Non-pigmented ciliary epithelial cell (primary cell): Measurements from ENCODE around the gene REX1BD.
"Not testable (repeated sequence)": the region's sequence is repeated elsewhere in the genome, so short reads cannot be mapped to it uniquely, and the experiment has no call there.

ENCODE experiments used
- DNase-seq: peaks from one replicate; pipeline ENCODE4 v3.0.0-alpha.2; 2010; ENCODE audit warnings: low read depth

Gene REX1BD

DNA sequence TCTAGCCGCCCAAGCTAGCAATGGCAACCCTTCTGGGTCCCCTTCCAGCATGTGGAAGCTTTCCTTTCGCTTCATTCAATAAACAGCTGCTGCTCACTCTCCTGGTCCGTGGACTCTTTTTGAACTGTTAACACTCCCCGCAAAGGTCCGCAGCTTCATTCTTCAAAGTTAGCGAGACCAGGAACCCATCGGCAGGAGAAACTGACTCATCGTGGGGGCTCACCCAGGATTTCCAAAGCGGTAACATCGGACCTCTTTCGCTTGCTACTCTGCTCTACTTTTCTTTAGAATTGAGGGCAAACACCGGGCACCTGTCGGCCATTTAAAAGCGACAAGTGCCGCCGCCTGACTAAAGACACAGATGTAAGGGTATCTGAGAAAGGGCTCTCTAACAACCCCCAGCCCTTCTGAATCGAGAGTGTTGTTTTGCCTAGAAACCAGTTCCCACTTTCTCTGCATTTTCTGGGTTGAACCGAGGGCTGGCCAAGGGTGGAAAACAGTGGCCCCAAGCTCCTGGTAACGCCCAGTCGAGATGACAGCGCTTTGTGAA is 11.2 kb upstream of the REX1BD start:
- no peak for DNase-seq

DNA sequence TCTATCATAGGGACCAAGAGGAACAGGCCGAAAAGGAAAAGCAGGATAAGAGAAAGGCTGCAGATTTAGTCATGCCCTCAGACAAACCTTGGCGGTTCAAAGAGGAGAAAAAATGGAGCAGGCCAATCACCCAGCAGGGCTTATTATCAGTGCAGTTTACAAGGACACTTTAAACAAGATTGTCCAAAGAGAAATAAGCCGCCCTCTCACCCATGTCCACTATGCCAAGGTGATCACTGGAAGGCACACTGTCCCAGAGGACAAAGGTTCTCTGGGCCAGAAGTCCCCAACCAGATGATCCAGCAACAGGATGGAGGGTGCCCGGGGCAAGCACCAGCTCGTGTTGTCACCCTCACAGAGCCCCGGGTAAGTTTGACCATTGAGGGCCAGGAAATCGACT is 8.3 kb upstream of the REX1BD start:
- no peak for DNase-seq

DNA sequence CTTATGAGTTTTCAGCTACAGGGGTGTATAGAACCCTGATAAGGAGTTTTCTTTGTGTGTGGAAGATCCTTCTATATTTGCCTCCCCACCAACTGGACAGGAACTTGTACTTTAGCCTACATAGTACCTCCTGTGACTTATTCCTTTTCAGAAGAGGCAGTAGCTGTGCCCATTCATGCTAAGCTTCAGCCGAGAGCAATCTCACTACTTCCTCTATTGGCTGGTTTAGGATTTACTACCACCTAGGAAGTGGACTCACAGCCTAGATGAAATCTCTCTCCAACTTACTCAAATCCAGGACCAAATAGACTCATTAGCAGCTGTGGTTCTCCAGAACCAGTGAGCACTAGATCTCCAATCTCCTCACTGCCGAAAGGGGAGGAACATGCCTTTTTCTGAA is 2.3 kb upstream of the REX1BD start:
- DNase-seq: no peak

DNA sequence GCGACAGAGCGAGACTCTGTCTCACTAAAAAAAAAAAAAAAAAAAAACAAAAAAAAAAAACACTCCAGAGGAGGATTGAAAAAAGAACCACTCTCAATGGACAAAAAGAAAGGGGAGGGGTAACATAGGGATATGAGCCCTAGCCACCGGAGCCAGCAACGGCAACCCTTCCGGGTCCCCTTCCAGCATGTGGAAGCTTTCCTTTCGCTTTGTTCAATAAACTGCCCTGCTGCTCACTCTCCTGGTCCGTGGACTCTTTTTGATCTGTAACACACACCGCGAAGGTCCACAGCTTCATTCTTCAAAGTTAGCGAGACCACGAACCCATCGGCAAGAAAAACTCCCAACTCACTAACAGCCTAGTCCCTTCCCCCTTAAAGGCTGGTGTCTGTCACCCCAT is 1.0 kb upstream of the REX1BD start:
- no peak for DNase-seq

DNA sequence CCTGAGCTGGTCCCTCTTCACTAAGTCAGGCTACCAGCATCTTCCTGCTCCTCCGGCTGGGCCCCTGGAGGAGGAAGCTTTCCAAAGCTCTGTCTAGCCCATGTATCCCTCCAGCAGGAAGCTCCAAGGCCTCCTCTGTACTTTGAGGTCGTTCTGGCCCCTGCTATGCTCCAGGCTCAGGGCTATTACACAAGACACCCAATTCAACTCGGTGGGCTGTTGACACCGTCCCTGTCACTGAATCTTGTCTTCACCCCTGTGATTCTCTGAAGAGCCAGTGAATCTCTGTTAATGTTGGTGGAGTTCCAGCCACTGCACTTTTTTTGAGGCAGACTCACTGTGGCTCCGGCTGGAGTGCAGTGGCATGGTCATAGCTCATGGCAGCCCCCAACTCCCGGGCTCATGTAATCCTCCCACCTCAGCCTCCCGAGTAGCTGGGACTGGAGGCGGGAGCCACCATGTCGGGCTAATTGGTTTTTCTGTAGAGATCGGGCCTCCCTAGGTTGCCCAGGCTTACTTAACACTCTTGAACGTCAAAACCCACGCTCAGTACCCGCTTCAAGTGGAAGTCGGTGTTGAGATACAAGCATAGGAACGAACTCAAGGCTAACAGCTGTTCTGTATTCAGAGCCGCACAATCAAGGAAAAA is 512 bp upstream of the REX1BD start:
- no peak for DNase-seq

DNA sequence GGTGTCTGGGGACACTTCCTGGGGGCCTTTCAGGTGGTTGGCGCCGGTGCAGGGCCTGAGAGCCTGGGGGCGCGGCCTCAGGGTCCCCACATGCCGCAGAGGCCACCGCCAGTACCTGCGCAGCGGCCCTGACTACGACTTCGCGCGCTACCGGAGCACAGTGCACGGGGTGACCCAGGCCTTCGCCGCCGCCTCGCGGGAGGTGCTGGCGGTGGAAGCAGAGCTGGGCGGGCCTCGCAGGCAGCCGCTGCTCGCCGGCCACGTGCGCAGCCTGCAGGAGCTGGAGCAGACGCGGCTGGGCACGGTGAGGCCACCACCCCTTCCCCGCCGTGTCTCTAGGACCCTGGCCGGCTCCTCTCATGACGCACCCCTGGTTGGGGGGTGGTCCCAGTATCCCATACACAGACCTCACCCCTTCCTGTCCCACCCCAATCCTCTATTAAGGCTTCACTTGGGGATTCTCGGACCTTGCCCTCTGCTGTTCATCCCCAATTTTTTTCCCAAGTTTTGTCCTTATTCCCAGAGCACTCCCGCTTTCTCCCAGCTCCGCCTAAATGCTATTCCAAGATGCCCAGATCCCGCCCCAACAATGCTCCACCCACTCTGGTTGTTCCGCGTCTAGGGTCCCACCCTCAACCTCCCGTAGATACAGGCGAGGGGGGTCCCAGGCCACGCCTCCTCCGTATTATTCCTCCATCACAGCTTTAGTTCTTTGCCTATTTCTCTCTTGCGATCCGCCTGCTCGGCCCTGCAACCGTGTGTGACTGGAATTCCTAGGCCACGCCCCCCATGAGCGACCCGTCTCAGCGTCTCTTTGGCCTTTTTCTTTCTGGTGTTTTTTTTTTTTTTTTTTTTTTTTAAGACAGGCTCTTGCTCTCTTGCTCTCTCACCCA is 1.0 kb downstream of the REX1BD start:
- DNase-seq: no peak

DNA sequence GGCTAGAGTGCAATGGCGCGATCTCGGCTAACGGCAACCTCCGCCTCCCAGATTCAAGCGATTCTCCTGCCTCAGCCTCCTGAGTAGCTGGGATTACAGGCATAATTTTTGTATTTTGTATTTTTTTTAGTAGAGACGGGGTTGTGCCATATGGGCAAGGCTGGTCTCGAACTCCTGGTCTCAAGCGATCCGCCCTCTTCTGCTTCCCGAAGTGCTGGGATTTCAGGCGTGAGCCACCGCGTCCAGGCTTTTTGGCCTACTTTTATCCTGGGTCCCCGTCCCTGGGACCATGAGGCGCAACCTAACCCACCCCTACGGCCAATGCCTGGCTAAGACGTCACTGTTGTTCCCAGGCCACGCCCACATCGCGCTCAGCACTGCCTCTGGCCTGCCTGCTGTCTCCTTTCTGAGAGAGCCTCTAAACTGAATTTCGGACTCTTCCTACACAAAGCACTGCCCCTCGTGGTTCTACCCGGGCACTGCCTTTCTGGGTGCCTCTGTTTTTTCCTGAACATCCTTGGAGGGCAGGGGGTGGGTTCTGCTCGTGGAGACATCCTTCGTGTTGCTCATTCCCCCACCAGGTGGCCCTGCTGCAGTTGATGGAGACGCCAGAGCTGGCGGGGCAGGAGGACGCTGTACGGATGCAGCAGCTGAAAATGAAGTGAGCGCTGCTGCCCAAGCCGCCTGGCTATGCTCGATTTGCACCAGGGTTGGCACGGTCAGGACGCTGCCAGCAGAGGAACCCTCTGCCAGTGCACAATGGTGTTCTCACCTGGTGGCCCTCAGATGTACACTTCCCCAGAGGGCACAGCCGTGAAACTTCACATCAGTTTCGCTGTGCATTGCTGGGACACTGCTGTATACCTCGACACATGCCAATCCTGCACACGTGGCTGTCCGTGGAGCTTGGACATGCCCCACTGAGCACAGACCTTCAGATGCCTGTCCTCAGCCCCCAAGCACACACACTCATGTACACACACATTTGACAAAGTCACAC is 2.0 kb downstream of the REX1BD start:
- DNase-seq: peak; percentile 31

DNA sequence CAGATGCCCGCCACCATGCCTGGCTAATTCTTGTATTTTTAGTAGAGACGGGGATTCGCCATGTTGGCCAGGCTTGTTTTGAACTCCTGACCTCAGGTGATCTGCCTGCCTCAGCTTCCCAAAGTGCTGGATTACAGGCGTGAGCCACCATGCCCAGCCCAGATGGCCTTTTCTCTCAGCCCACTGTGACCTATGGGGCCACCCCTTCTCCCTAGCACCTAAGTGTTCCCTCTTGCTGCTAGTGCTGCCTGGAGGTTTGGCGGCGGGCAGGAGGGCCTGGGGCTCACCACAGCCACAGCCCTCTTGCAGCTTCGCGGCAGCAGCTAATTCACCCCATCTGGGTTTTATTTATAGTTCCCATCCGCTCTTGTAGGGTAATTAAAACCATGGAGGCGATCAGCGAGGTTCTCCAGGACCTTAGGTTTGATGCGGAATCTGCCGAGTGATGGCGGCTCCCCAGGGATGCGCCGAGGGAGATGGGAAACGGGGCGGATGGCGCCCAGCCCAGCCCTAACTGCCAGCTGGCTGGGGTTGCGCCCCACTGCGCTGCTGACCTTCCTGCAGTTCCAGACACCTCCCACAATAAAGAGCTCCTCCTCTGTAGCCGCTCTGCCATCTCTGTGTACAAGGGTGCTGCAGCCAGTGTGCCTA is 3.3 kb downstream of the REX1BD start:
- DNase-seq: no peak

DNA sequence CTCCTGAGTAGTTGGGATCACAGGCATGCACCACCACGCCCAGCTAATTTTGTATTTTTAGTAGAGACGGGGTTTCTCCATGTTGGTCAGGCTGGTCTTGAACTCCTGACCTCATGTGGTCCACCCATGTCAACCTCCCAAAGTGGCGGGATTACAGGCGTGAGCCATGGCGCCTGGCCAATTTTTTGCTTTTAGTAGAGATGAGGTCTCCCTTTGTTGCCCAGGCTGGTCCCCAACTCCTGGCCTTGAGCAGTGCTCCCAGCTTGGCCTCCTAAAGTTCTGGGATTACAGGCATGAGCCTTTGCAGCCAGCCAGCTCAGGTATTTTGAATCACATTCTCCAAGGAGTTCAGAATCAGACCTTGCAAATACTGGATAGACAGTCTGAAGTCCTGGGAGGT is 4.1 kb downstream of the REX1BD start:
- DNase-seq: not testable (repeated sequence)

DNA sequence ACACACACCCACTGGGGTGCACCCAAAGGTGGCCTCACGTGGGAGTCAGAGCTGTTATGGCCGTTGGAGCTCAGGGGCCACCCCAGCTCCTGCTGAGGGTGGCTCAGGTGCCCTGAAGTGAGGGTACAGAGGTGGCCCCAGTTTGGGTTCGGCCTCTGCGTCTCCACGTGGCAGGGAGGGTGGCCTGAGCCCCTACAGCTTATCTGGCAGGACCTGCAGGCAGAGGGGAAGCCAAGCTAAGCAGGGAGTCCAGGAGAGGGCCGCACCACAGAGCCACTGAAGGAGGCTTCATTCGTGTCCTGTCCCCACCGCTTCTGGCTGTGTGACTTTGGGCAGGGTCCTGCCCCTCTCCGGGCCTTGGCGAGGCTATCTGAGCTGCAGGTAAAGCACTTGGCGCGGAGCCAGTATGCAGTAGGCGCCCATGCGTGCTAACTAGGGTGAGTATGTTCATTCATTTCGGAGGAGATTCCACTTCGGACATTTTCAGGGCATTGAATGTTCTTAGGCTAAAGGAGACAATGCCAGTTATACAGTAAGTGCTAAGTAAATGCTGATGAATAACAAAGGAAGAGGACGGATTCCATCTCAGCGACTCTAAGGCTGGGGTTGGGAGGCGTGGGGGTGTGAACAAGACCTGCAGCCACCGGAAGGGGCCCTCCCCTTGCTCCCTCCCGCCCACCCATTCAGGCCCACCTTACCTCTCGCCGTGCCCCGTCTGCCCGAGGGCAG is 4.9 kb downstream of the REX1BD start:
- DNase-seq: no peak

DNA sequence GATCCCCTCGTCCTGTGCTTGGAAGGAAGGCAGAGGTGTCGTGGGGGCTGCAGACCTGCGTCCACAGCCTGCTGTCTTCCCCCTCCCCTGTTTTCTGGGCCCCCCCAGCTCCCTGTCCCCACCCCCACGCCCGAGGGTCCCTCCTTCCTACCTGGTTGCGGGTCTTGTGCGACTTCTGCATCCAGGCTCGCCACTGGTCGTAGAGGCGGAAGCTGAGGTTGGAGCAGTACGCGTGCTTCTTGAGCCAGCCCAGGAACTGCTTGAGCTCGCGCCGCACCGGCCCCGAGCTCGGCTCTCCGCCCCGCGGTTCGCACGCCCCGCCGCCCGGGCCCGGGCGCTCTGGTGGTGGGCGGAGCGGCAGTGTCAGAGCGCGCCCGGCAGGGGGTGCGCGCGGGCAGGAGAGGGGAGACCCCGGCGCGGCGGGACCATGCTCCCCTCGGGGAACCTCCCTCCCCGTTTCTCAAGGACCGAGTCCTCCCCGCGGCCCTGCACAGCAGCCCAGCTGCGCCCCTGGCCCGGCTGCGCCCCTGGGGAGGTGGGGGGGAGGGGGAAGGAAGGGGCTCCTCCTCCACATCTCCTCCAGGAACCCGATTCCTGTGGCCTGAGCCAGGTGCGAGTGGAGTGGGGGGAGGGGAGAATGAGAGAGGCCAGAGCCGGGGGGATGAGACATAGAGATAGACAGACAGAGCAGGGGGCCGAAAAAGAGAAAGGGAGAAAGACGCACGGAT is 5.7 kb downstream of the REX1BD start:
- DNase-seq: no peak

DNA sequence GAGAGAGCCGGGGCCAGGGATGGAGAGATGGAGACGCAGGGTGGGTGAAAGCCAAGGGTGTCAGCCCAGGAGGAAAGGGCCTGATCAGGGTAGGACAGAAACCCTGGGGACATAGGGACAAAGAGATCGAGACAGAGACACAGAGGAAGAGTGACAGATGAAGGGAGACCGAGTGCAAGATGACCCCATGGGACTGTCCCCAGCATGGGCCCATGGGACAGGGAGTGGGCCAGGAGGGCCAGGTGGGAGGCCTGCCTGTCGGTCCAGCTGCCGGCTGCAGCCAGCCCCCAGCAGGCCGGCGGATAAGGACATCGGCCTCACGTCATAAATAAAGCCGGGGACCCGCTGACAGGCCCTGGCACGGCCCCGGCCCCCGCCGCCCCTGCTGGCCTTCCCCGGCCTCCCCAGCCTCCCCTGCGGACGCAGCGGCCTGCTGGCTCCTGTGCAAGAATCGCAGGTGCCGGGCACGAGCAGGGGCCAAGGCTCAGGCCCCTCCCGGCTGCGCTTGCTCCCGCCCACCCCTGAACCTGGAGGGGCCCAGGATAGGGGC is 6.3 kb downstream of the REX1BD start:
- no peak for DNase-seq

DNA sequence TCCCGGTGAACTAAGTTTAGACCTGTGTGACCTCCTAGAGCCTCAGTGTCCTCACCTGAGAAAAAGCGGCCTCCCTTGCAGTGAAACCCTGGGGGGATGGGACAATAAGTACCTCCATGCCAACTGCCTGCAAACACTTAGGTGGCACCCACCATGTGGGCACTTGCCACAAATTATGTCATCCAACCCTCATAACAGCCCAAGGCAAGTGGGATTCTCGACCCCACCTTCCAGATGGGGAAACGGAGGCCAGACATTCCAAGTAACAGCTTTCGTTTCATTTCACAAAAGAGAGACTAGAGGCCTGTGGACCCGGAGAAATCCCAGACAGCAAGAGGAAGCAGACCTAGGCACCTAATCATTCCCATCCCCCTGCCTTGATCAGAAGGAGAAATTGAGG is 6.9 kb downstream of the REX1BD start:
- DNase-seq: no peak

DNA sequence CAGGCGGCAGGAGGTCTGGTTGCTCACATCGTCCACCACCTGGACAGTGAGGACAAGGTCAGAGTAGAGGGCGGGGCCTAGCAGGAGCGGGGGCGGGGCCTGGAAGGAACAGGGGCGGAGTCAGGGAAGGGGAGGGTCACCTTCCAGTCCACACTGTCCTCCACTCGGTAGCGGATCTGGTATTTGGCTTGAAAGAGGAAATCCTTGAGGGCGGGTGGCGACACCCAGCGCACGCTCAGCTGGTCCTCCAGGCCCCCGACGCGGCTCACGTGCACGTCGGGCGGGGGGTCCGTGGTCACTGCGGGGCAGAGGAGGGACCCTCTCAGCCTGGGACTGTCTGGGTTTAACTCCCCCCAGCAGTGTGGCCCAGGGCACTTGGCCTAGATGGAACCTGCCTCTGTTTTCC is 8.2 kb downstream of the REX1BD start:
- DNase-seq: no peak

DNA sequence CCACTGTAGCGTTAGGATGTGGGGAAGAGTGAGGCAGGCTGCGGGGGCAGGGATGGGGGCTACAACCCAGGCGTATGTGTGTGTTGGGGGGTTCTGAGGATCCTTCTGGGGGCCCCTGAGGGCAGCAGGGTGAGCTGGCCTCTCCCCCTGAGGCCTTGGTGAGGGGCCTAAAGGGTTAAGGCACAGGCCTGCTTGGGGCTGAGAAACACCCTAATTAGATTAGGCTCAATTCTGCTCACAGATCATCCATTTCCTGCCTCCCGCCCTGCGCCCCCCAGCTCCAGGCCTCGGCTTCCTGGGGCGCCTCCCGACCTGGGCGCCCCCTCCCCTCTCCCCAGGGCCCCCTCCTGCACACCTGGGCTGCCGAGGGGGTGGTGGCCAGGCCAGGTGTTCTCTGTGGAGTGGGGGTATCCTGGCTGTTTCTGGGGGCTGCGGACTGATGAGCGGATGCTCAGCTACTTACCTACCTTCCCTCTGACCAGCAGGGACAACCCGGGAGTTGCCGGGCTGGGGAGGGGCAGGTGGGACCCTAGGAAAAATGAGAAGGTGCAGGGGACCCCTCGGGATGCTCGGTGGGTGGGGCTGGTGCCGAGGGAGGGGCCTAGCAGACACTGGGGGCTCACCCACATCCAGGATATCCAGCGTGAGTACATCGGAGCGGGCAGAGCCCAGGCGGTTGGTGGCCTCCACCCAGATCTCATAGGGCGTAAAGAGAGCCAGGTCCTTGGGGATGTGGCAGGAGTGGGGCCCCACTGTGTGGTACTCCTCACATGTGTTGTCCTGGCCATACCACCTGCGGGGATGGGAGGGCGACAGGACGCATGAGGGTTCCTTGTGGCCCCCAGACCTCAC is 9.4 kb downstream of the REX1BD start:
- DNase-seq: no peak

DNA sequence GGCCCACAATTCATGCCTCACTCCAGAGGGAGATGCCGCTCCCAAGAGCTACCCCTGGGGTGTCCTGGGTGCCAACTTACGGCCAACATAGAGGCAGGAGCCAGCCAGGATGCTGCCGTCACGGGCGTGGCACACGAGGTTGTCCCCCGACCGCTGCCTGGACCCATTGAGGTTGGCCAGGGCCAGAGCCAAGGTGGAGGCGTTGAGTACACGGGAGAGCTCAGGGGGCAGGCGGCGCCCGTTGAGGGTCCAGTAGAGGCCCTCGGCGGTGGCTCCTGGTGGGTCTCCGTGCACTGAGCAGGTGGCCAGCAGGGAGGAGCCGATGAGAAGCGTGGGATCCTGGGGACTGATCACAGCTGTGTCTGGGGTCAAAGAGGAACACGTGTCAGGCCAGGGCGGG is 10.9 kb downstream of the REX1BD start:
- no peak for DNase-seq

DNA sequence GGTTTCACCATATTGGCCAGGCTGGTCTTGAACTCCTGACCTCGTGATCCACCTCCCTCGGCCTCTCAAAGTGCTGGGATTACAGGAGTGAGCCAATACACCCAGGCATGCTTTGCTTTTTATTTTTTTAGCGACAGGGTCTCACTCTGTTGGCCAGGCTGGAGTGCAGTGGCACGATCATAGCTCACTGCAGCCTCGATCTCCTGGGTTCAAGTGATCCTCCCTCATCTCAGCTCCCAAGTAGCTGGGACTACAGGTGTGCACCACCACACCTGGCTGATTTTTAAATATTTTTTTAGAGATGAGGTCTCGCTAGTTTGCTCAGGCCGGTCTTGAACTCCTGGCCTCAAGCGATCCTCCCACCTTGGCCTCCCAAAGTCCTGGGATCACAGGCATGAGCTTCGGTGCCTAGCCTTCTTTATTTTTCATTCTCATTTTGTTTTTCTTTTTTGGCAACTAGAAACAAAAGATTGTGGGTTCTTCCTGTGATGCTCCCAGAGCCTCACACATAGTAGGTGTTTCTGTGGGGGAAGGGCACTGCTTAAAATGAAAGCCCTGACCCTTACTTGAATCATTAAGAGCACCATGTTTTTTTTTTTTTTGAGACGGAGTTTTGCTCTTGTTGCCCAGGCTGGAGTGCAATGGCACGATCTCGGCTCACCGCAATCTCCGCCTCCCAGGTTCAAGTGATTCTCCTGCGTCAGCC is 12.2 kb downstream of the REX1BD start:
- not testable (repeated sequence) for DNase-seq

DNA sequence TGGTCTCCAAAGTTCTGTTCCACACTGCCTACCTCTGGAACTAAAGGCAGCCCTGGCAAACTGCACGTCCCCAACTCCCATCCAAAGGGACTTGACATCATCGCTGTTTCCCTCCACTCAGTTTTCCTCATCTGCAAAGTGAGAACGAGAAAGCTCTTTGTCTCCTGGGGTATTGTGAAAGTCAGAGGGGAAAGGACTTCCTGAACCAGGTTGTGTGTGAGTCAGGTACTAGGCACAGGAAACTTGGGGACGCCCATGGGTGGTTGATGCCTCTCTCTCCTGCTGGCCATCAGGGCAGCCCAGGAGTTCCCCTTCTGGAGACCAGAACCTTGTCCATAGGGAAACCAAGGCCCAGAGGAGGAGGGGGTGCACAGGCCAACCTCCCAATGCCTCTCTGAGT is 13.3 kb downstream of the REX1BD start:
- DNase-seq: no peak
